ENCODE data around the gene OR7E24.
"Not testable (repeated sequence)": the region's sequence is repeated elsewhere in the genome, so short reads cannot be mapped to it uniquely, and the experiment has no call there.

OR7E24 gene

DNA sequence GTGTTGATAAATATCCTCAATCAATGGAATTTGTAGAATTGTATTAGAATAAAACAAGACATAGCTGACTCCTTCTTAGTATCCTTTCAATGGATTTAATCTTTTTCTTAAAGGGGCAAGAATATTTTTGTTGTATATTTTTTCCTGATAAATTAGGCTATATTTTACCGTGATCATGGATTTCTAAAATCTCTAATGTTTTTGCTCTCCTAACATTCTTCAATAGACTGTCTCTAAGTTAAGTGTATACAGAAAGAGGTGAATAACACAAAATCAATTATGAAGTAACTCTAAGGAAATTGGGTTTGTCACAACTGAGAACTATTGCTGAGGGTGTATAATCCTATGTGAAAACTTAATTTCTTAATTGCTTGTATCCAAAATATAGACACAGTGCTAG, at the start of gene OR7E24:
Gene OR7E24, plus strand, starts transcription at position 301 of the 400 bp plus-strand sequence. CDS start 114 bp downstream, outside the sequence.
- DNase-seq (ENCODE audit: low spot score): no peak

DNA sequence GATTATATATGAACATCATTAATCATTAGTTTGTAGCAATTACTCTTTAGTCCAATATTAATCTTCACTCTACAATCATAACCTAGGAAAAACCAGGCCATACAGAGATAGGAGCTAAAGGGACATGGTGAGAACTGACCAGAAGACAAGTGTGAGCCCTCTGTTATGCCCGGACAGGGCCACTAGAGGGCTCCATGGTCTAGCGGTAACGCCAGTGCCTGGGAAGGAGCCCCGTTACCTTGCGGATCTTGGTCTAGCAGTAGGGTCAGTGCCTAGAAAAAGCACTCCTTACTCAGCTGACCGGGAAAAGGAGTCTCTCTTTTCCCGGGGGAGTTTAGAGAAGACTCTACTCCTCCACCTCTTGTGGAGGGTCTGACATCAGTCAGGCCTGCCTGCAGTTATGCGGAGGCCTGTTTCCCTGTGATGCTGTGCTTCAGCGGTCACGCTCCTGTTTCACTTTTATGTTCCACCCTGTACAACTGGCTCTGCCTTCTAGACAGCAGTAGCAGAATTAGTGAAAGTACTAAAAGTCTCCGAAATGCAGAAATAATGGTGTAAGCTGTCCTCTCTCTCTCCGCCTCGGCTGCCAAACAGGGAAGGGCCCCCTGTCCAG, 45.1 kb upstream of the OR7E24 start:
- peak; percentile 79 for DNase-seq (ENCODE audit: low spot score)

DNA sequence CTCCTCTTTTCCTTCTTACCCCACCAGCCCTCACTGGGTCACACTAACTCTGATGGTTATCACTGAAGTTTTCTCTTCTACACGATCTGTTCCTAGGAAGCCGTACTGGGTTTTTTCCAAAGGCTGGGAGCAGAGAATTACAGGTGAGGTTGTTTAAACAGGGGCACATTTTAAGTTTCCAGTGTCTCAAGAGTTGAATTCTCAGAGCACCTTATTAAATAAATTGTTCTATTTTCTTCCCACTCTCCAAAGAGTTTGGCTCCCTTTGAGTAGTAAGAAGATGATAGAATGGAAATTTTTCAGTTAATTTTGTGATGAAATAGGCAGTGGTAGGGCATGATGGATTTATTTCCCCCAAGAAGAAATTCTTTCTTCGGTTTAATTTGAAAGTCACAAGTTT, 31.2 kb upstream of the OR7E24 start, which contains the start of gene OR7D4:
Gene OR7D4, minus strand, starts transcription at position 101 of the 400 bp plus-strand sequence. CDS start 4,752 bp downstream, outside the sequence.
- DNase-seq (ENCODE audit: low spot score): no peak

DNA sequence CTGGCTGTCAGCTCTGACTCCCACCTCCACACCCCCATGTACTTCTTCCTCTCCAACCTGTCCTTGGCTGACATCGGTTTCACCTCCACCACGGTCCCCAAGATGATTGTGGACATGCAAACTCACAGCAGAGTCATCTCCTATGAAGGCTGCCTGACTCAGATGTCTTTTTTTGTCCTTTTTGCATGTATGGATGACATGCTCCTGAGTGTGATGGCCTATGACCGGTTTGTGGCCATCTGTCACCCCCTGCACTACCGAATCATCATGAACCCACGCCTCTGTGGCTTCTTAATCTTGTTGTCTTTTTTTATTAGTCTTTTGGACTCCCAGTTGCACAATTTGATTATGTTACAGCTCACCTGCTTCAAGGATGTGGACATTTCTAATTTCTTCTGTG, 506 bp downstream of the OR7E24 start:
- DNase-seq (ENCODE audit: low spot score): no peak

DNA sequence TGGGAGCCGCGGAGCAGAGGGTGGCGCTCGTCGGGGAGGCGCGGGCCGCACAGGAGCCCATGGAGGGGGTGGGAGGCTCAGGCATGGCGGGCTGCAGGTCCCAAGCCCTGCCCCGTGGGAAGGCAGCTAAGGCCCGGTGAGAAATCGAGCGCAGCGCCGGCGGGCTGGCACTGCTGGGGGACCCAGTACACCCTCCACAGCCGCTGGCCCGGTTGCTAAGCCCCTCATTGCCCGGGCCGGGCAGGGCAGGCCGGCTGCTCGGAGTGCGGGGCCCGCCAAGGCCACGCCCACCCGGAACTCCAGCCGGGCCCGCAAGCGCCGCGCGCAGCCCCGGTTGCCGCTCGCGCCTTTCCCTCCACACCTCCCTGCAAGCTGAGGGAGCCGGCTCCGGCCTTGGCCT, 32.8 kb downstream of the OR7E24 start:
- not testable (repeated sequence) for DNase-seq (ENCODE audit: low spot score)

DNA sequence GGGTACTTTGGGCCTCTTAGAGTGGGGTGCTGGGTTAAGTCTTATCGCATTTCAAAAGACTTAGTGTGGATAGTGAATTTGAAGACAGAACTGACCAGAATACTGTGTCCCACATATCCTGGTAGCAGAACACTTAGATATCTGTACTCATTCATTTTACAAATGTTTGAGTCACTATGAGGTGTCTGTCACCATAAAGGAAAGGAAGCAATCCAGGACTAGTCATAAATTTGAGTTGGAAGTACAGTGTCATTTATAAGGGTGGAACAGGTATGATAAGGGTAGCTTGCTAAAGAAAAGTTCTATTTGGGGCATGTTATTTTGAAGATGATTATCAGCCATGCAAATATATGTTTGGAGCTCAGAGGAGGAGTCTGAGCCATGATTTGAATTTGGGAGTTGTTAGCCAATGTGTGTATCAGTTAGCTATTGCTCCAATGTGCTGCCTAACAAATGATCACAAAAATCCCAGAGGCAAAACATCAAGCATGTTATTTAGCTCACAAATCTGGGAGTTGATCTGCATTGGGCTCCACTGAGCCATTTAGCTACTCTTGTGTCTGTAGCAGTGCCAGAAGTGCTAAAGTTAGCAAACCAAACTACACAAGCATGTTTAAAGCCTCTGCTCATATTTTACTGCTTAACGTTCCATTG, 38.6 kb downstream of the OR7E24 start:
- DNase-seq (ENCODE audit: low spot score): no peak

DNA sequence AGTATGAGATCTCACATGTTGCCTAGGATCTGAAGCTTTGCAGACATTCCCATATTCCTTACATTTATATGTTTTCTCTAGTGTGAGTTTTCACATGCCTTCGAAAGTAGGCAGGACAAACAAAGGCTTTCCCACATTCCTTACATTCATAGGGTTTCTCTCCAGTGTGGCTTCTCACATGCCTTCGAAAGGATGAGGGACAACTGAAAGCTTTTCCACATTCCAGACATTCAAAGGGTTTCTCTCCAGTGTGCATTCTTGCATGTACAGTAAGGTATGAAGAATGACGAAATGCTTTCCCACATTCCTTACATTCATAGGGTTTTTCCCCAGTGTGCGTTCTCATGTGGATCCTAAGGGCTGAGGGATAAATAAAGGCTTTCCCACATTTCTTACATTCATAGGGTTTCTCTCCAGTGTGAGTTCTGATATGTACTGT, 44.7 kb downstream of the OR7E24 start:
- no peak for DNase-seq (ENCODE audit: low spot score)

DNA sequence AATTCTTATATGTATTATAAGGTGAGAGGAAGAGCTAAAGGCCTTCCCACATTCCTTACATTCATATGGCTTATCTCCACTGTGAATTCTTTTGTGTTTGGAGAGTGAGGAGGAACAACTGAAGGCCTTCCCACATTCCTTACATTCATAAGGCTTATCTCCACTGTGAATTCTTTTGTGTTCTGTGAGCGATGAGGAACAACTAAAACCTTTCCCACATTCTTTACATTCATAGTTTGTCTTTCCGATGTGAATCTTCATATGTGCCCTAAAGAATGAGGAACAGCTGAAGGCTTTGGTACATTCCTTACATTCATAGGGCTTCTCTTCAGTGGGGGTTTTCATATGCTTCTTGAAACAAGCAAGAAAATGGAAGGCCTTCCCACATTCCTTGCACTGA, 45.6 kb downstream of the OR7E24 start:
- no peak for DNase-seq (ENCODE audit: low spot score)
